Stimulated activated CD4-positive, alpha-beta T cell treated with anti-CD3 and anti-CD28 coated beads, TNF-alpha, amount 100 ng/mL, for 24 hours (primary cell): ENCODE data around the gene MNS1.
"Not testable (repeated sequence)": the region's sequence is repeated elsewhere in the genome, so short reads cannot be mapped to it uniquely, and the experiment has no call there.

Experiments used
- DNase-seq, 3 experiments: peaks; one replicate each; pipeline ENCODE4 v3.0.0-alpha.2; 2020; ENCODE audit warnings: low read depth in 3 of 3

Gene MNS1

DNA sequence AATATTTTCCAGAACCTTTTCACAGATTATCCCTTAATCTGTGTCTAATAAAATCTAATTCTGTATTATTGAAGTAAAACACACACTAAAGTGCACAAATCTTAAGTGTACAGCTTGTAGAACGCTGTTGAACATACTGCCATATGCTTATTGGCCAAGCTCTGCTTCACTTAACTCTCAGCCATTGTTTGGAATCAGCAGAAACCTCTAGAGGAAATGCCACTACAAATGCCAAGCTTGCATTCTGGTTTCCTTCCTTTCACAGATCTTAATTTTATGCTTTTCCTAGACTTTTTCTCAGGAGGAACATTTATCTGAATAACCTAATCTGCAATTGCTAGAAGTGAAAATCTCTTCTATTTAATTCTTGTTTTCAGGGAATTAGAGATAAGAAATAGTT, 10.1 kb downstream of the MNS1 start:
- no peak for DNase-seq

DNA sequence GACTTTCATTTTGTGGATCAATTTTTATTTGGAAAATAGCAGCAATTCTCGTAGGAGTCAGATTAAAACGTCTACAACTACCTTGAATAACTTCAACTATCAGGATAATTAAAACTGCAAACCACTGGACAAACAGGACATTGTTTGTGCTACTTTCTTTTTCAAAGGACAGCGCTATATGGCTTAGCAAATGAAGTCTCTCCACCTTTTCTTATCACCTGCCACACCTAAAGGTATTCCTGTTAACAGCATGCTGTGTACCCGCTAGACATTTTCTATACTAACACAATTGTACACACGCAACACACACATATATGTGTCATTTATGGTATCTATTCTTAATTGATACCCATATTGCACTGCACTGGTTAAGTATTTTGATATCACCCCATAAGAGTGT, 19.2 kb downstream of the MNS1 start:
- no peak for DNase-seq

GRCh38 chr15:56442354-56442753, 22.6 kb downstream of the MNS1 start:
- no peak for DNase-seq

- no peak for DNase-seq
Observed at GRCh38 chr15:56440214-56440770, 24.6 kb downstream of the MNS1 start.

GRCh38 chr15:56432304-56432703, 32.6 kb downstream of the MNS1 start:
- DNase-seq, result no peak

DNA sequence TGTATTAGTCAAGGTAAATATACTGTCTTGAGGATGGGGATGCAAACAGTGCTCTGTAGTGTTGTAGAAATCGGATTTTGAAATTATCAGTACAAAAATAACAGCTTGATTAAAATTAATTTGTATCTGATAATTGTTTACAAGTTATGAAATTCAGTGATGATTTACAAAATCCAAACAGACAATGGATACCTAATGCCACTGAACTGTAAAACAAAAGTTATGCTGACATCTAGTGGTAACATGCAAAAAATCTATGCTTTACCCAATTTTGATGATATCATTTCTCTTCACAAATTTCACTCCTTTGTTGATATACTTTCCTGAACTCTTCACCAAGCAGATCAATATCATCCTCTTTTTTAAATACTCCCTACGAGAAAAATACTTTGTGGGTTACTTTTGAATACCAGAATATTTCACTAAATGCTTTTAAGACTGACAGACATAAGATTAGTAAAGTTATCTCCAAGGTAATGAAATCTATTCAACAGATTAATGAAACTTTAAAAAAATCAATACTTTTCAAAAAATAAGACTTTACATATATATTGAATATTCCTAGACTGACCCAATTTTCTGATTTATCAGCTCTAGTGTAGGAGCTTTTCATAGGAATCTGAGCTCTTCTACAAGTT, 36.0 kb downstream of the MNS1 start:
- DNase-seq, result no peak

DNA sequence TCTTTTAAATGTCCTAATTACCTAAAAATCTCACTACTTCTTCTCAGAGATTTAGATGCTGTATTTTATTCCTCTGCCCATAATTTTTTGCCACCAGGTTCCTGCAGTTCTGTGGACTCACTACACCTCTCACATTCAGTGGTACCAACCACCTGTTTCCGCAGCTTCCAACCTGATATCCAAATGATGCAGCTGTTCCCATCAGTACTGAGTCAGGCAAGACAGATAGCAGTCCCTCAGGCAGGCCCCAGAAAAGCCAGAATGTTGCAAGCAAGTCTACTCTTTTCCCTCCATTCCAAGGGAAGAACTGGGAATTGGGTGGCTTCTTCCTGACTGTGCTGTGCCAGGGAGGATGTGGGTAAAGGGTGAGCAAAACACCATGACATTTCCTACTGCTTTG, 39.0 kb downstream of the MNS1 start:
- DNase-seq, result no peak

- DNase-seq, result no peak
Observed at GRCh38 chr15:56425276-56425675, 39.7 kb downstream of the MNS1 start.

GRCh38 chr15:56413114-56413733, 51.7 kb downstream of the MNS1 start:
- not testable (repeated sequence) for DNase-seq

- no peak for DNase-seq
Observed at GRCh38 chr15:56411122-56411749, 53.7 kb downstream of the MNS1 start.

DNA sequence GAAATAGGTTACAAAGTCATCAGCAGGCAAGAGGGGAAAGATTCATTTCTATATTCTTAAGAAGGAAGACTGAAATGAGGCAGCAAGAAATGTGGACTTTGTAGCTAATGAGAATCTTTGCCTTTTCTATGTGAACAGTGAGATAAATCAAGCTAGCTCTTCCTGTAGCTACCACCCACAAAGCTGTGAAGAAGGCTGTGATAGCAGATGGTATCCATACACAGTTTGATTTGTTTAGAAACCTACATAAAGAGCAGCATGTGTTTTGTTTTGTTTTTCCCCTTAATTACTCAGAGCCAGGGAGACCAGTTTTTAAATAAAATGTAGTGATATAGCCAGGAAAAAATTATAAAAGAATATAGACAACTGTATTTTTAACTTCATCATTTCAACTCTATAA, 54.2 kb downstream of the MNS1 start:
- no peak for DNase-seq

GRCh38 chr15:56399209-56399608, 65.7 kb downstream of the MNS1 start:
- DNase-seq, result not testable (repeated sequence)

DNA sequence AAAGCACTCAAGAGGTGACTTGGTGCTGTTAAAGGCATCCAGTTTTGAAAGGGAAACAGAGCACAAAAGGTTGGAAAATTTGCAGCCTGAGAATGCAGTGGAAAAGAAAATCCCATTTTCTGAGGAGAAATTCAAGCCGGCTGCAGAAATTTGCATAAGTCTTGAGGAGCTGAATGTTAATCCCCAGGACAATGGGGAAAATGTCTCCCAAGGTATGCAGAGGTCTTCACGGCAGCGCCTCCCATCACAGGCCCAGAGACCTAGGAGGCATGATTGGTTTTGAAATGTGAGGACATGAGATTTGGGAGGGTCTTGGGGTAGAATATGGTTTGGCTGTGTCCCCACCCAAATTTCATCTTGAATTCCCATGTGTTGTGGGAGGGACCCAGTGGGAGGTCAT, 67.6 kb downstream of the MNS1 start:
- not testable (repeated sequence) for DNase-seq

GRCh38 chr15:56394909-56395308, 70.0 kb downstream of the MNS1 start:
- DNase-seq, result no peak

- DNase-seq, result no peak
Observed at GRCh38 chr15:56393277-56393676, 71.7 kb downstream of the MNS1 start.

- DNase-seq, result no peak
Observed at GRCh38 chr15:56390739-56391267, 74.1 kb downstream of the MNS1 start.

- DNase-seq, result no peak
Observed at GRCh38 chr15:56385908-56386307, 79.0 kb downstream of the MNS1 start.

DNA sequence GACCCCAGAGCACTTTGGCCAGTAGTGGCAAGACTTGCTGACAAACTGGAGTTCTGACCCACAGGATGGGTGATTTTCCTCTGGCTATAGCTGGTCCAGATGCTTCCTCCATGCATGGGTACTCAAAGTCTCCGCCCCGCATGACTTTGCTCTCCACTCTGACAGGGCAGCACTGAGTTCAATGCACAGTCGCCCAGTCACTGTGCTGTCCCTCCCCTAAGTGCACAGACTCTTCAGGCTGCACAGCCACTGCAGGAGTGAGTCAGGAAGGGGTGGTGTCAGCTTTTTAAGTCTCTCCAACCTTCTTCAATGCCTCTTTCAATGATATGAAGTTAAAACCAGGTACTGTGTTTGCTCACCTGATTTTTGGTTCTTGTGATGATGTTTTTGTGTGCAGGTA, 81.9 kb downstream of the MNS1 start:
- no peak for DNase-seq
